GM12872 (cell line): ENCODE data around the gene TSPAN8.

Experiments used
- CTCF ChIP-seq: IDR thresholded peaks from 3 replicates; pipeline ENCODE4 v1.5.1; 2011; ENCODE audit warnings: low read depth, mild to moderate bottlenecking, low read length, moderate library complexity; ENCODE audit not compliant: insufficient read depth

TSPAN8 gene

GRCh38 chr12:71157601-71158233, at the start of gene TSPAN8:
Gene TSPAN8 (minus strand): TSS chr12:71157999. CDS start chr12:71157678, 321 bp downstream.
- TF ChIP-seq CTCF = no peak

- TF ChIP-seq CTCF = no peak
Observed at GRCh38 chr12:71201136-71201679, 43.4 kb upstream of the TSPAN8 start.

- TF ChIP-seq CTCF = no peak
Observed at GRCh38 chr12:71200706-71201105, 42.9 kb upstream of the TSPAN8 start.

GRCh38 chr12:71197460-71197859, 39.7 kb upstream of the TSPAN8 start:
- TF ChIP-seq CTCF = no peak

GRCh38 chr12:71195338-71195896, 37.6 kb upstream of the TSPAN8 start:
- TF ChIP-seq CTCF = no peak

- no peak for TF ChIP-seq CTCF
Observed at GRCh38 chr12:71194657-71195056, 36.9 kb upstream of the TSPAN8 start.

- no peak for TF ChIP-seq CTCF
Observed at GRCh38 chr12:71193041-71193440, 35.2 kb upstream of the TSPAN8 start.
